ENCODE results near the gene BSPRY. TPM values are rescaled to one million over a fixed set of nuclear protein-coding genes. Genes with fewer than 3 reads are reported as not detected.

BSPRY gene
- total and polyA plus RNA-seq, 2 of the 13 experiments (the other 11 are each of a cell fraction or from before 2014, with no cell fraction given) = 0.09 to 0.26 TPM

GRCh38 chr9:113401027-113401792 lies 51.9 kb downstream of the BSPRY start, which contains the start of gene ALAD (continued):
- no peak for TF ChIP-seq ZBTB40 (IDR thresholded peaks at IDR 0.05)
- no peak; the same call in 1 of the 2 replicates for TF ChIP-seq ZBTB40 (CRISPR knock-in tag; IDR thresholded peaks at IDR 0.05)
- TF ChIP-seq KAT2B (IDR thresholded peaks at IDR 0.05; ENCODE audit: borderline replicate concordance, low read depth, low read length) = no peak
- no peak; the same call in 1 of the 2 replicates for TF ChIP-seq ARHGAP35 (CRISPR knock-in tag; IDR thresholded peaks at IDR 0.05; ENCODE audit: borderline replicate concordance)
- TF ChIP-seq ZBED4 (CRISPR knock-in tag; IDR thresholded peaks at IDR 0.05; ENCODE audit: borderline replicate concordance) = peak; percentile 62; the same call in 1 of the 2 replicates
- no peak for TF ChIP-seq ZNF260 (CRISPR knock-in tag; IDR thresholded peaks at IDR 0.05; ENCODE audit: borderline replicate concordance, low read depth)
- no peak for TF ChIP-seq HMG20A (CRISPR knock-in tag; IDR thresholded peaks at IDR 0.05; ENCODE audit: borderline replicate concordance)
- TF ChIP-seq CBFB (CRISPR knock-in tag; IDR thresholded peaks at IDR 0.05) = no peak
- no peak for TF ChIP-seq ZNF75D (CRISPR knock-in tag; IDR thresholded peaks at IDR 0.05; ENCODE audit: borderline replicate concordance)
- no peak for TF ChIP-seq ZKSCAN5 (CRISPR knock-in tag; IDR thresholded peaks at IDR 0.05)
- no peak; the same call in 1 of the 2 replicates for TF ChIP-seq ZBTB33 (CRISPR knock-in tag; IDR thresholded peaks at IDR 0.05)
- peak; percentile 85; the same call in 1 of the 2 replicates for TF ChIP-seq ETV5 (CRISPR knock-in tag; IDR thresholded peaks at IDR 0.05; ENCODE audit: borderline replicate concordance)
- TF ChIP-seq ZNF841 (CRISPR knock-in tag; IDR thresholded peaks at IDR 0.05; ENCODE audit: borderline replicate concordance) = no peak
- TF ChIP-seq CBX1 (IDR thresholded peaks at IDR 0.05; ENCODE audit: low read depth) = peak; percentile 66
